ENCODE results near the gene CCDC149. TPM values are rescaled to one million over a fixed set of nuclear protein-coding genes. Genes with fewer than 3 reads are reported as not detected.

The CCDC149 gene
- total RNA-seq, 4 donors from 2014 or later = 2.8 to 10.0 (median 4.8) TPM

- H3K27ac ChIP-seq = no peak overlapping the region
- no peaks in the 10 kb centered on the region for H3K4me1 ChIP-seq
- H3K36me3 ChIP-seq = peaks cover 0 to 7% of the 10 kb centered on the region in 2 donors
- no peak overlapping the region for H3K4me3 ChIP-seq
- in situ Hi-C loops (cut with MboI; ENCODE audit: low sequenced_read_pairs in 4 of 4) (no loop called here), intact Hi-C loops (cut with DNase I; ENCODE audit: low total_unique reads) (no loop called here)
- TF ChIP-seq POLR2A (IDR thresholded peaks at IDR 0.05) (no peak), CTCF (IDR thresholded peaks at IDR 0.05 in 4 of 5, conservative IDR thresholded peaks at IDR 0.05 in 1 of 5) (no peak)
- no peaks in the 10 kb centered on the region for H3K9me3 ChIP-seq
- H3K27me3 ChIP-seq = no peaks in the 10 kb centered on the region
- no peak for DNase-seq
- ATAC-seq = no peak
Measured at GRCh38 chr4:24809815-24810405, 102.9 kb downstream of the CCDC149 start.

GRCh38 chr4:24809376-24809775 lies 103.5 kb downstream of the CCDC149 start:
- TF ChIP-seq CTCF (IDR thresholded peaks at IDR 0.05 in 4 of 5, conservative IDR thresholded peaks at IDR 0.05 in 1 of 5) = no peak
- TF ChIP-seq POLR2A (IDR thresholded peaks at IDR 0.05) = no peak
- H3K27ac ChIP-seq = no peak overlapping the region
- intact Hi-C loops (cut with DNase I; ENCODE audit: low total_unique reads) = no loop called here
- peaks cover 0 to 7% of the 10 kb centered on the region in 2 donors for H3K36me3 ChIP-seq
- DNase-seq (no peak), ATAC-seq (no peak)
- H3K9me3 ChIP-seq = no peaks in the 10 kb centered on the region
- no peaks in the 10 kb centered on the region for H3K27me3 ChIP-seq
- H3K4me3 ChIP-seq = no peak overlapping the region
- in situ Hi-C loops (cut with MboI; ENCODE audit: low sequenced_read_pairs in 4 of 4) = no loop called here
- no peaks in the 10 kb centered on the region for H3K4me1 ChIP-seq

- no peak overlapping the region for H3K27ac ChIP-seq
- DNase-seq (no peak), ATAC-seq (no peak)
- H3K27me3 ChIP-seq = no peaks in the 10 kb centered on the region
- H3K36me3 ChIP-seq = peaks cover 0 to 7% of the 10 kb centered on the region in 2 donors
- TF ChIP-seq CTCF (IDR thresholded peaks at IDR 0.05 in 4 of 5, conservative IDR thresholded peaks at IDR 0.05 in 1 of 5) (no peak), POLR2A (IDR thresholded peaks at IDR 0.05) (no peak)
- no peaks in the 10 kb centered on the region for H3K4me1 ChIP-seq
- in situ Hi-C loops (cut with MboI; ENCODE audit: low sequenced_read_pairs in 4 of 4) = no loop called here
- intact Hi-C loops (cut with DNase I; ENCODE audit: low total_unique reads) = no loop called here
- no peak overlapping the region for H3K4me3 ChIP-seq
- no peaks in the 10 kb centered on the region for H3K9me3 ChIP-seq
Measured at GRCh38 chr4:24808955-24809354, 103.9 kb downstream of the CCDC149 start.

DNA sequence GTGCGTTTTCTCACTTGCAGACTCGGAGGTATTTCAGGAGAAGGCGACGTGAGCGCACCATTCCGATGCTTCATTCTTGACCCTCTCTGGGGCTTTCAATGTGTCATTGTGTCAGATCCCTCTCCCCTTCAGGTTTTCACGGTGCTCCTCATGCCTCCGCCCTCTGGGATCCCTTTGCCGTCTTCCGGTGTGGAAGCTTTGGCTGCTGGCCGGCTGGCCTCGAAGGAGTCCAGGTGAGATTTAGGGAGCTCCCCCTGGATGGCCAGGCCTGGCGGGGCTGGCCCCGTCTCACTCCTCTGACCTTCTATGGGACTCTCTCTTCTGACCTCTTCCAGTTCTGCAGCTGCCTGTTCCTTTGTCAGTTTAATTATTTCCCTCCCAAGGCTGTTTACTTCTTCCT lies 104.6 kb downstream of the CCDC149 start:
- no peaks in the 10 kb centered on the region for H3K4me1 ChIP-seq
- DNase-seq (no peak), ATAC-seq (no peak)
- no peak overlapping the region for H3K4me3 ChIP-seq
- no peaks in the 10 kb centered on the region for H3K27me3 ChIP-seq
- TF ChIP-seq POLR2A (IDR thresholded peaks at IDR 0.05) = no peak
- no peak for TF ChIP-seq CTCF (IDR thresholded peaks at IDR 0.05 in 4 of 5, conservative IDR thresholded peaks at IDR 0.05 in 1 of 5)
- intact Hi-C loops (cut with DNase I; ENCODE audit: low total_unique reads) (no loop called here), in situ Hi-C loops (cut with MboI; ENCODE audit: low sequenced_read_pairs in 4 of 4) (no loop called here)
- peaks cover 0 to 7% of the 10 kb centered on the region in 2 donors for H3K36me3 ChIP-seq
- no peak overlapping the region for H3K27ac ChIP-seq
- no peaks in the 10 kb centered on the region for H3K9me3 ChIP-seq

DNA sequence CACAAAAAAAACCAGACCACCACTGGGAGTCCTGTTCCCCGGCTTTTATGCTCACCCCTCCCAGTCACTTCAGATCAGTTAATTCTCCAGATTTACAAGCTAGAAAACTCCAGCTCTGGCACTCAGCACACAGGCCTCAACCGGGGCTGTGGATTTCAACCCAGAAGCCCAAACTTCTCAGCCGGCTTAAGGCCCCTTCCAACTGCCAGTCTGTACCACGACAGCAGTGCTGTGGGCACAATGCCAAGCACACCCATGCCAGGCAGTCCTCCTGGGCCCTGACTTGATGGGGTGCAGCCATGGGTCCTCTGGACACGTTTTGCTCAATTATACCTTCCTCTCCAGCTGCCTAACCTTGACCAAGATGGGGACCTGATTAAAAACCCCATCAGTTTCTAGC lies 105.2 kb downstream of the CCDC149 start:
- no peak overlapping the region for H3K4me3 ChIP-seq
- no peaks in the 10 kb centered on the region for H3K9me3 ChIP-seq
- in situ Hi-C loops (cut with MboI; ENCODE audit: low sequenced_read_pairs in 4 of 4) (no loop called here), intact Hi-C loops (cut with DNase I; ENCODE audit: low total_unique reads) (no loop called here)
- no peaks in the 10 kb centered on the region for H3K27me3 ChIP-seq
- TF ChIP-seq CTCF (IDR thresholded peaks at IDR 0.05 in 4 of 5, conservative IDR thresholded peaks at IDR 0.05 in 1 of 5) (no peak), POLR2A (IDR thresholded peaks at IDR 0.05) (no peak)
- H3K27ac ChIP-seq = no peak overlapping the region
- no peak for DNase-seq
- ATAC-seq = no peak
- peaks cover 0 to 7% of the 10 kb centered on the region in 2 donors for H3K36me3 ChIP-seq
- no peaks in the 10 kb centered on the region for H3K4me1 ChIP-seq
